Fibroblast of lung (primary cell): Measurements from ENCODE around the gene AGPAT4.

Experiments
- EZH2 ChIP-seq: IDR thresholded peaks from 2 replicates; pipeline ENCODE4 v1.5.1; 2012; ENCODE audit warnings: low read length, control low read depth, mild to moderate bottlenecking; ENCODE audit errors: missing control alignments
- TF ChIP-seq, protein P1 (sequence below), 2 donors: IDR thresholded peaks in 1 of 2; conservative IDR thresholded peaks in 1 of 2; 1 replicate in 1 of 2; 2 replicates in 1 of 2; pipeline ENCODE4 v1.5.1; 2011 to 2012; ENCODE audit warnings: low read length in 2 of 2, control low read depth in 1 of 2, inconsistent platforms in 1 of 2, low read depth in 1 of 2, mild to moderate bottlenecking in 1 of 2

DNA sequence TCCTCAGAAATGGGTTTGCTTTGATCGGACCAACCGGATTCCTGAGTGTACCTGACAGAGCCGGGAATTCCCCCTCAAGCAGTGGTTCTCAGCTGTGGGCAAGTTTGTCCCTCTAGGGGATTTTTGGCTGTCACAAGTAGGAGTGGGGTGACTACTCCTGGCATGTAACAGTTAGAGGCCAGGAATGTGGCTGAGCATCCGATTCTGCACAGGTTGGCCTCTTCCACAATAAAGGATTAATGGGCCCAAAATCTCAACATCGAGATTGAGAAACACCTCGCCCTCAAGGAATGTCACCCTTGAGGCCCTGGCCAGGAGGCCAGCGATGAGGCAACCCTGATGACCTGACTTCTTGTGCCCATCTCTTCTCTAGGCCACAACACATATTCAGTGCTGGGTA is 7.9 kb downstream of the AGPAT4 start:
- no peak for TF ChIP-seq EZH2
- TF ChIP-seq, protein P1, sequence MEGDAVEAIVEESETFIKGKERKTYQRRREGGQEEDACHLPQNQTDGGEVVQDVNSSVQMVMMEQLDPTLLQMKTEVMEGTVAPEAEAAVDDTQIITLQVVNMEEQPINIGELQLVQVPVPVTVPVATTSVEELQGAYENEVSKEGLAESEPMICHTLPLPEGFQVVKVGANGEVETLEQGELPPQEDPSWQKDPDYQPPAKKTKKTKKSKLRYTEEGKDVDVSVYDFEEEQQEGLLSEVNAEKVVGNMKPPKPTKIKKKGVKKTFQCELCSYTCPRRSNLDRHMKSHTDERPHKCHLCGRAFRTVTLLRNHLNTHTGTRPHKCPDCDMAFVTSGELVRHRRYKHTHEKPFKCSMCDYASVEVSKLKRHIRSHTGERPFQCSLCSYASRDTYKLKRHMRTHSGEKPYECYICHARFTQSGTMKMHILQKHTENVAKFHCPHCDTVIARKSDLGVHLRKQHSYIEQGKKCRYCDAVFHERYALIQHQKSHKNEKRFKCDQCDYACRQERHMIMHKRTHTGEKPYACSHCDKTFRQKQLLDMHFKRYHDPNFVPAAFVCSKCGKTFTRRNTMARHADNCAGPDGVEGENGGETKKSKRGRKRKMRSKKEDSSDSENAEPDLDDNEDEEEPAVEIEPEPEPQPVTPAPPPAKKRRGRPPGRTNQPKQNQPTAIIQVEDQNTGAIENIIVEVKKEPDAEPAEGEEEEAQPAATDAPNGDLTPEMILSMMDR (conservative IDR thresholded peaks at IDR 0.05 in 1 of 2, IDR thresholded peaks at IDR 0.05 in 1 of 2; ENCODE audit: low read depth in 1 of 2, low read length in 2 of 2), result no peak
